Activated CD8-positive, alpha-beta memory T cell treated with anti-CD3 and anti-CD28 coated beads for 4 hours (primary cell): Measurements from ENCODE around the gene PGA5.
"Not testable (repeated sequence)": the region's sequence is repeated elsewhere in the genome, so short reads cannot be mapped to it uniquely, and the experiment has no call there.

Experiments used
- DNase-seq, 2 donors: peaks; one replicate each; pipeline ENCODE4 v3.0.0-alpha.2; 2020; ENCODE audit warnings: low read depth in 2 of 2

Gene PGA5

GRCh38 chr11:61240875-61241274, at the start of gene PGA5:
PGA5 (plus strand) TSS chr11:61241175; CDS start chr11:61241227, 52 bp downstream.
- DNase-seq: not testable (repeated sequence)

GRCh38 chr11:61193596-61193995, 47.4 kb upstream of the PGA5 start:
- no peak for DNase-seq

DNA sequence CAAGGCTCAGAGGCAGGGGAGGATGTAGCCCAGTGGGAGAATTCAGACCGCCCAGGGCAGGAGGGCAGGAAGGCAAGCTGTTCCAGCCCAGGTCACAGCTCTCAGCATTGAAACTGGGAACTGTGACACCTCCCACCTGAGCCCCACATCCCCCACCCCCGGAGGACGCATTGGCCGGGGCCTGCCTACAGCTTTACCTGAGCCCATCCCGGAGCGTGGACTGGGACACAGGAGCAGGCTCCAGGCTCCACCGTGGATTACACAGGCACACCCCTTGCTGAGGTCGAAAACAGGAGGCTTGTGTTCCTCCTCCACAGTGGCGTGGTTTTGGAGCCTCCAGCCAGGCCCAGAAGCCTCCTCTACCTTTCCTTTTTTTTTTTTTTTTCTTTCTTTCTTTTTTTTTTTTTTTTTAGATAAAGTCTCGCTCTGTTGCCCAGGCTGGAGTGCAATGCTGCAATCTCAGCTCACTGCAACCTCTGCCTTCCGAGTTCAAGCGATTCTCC, 46.8 kb upstream of the PGA5 start:
- DNase-seq: no peak

DNA sequence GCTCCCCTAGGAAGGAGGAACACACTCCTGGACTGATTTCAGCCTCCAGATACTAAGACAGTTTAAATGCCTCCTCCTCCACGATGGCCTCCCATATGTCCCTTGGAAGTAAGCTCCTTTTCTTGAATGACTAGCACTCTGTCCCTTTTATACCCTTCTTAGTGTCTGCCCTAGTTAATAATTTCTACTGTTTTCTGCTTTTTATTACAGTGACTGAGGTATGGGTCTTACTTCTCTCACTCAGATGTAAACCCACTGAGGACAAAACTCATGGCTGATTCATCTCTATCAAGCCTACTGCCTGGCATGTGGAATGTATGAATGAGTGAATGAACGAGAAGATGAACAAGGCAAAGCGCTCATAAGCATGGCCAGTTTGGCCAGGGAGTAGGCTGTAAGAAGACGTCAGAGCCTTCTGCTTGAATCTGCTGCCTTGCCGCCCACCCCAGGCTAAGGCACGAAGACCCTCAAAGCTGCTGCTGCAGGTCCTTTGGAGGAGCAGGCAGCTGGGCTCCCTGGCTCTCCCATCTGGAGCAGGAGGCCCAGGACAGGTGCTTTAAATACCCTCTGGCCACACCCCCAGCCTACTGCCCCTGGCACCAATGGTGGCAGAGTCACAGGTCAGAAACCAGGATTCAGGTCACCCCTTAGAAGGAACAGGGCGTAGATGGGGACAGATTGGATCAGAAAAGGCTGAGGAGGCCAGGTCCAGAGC, 45.8 kb upstream of the PGA5 start:
- DNase-seq: no peak

GRCh38 chr11:61195719-61196118, 45.3 kb upstream of the PGA5 start:
- DNase-seq: no peak

- no peak for DNase-seq
These were observed 42.6 kb upstream of the PGA5 start for GRCh38 chr11:61198361-61198760.

GRCh38 chr11:61198948-61199523, 41.9 kb upstream of the PGA5 start:
- no peak for DNase-seq

GRCh38 chr11:61201476-61201875, 39.5 kb upstream of the PGA5 start:
- DNase-seq: no peak

- DNase-seq: not testable (repeated sequence)
These were observed 37.8 kb upstream of the PGA5 start, which contains the start of gene PGA3 for GRCh38 chr11:61202950-61203746. PGA3 (plus strand) TSS chr11:61203515; CDS start chr11:61203565, 50 bp downstream.

GRCh38 chr11:61203873-61204272, 37.1 kb upstream of the PGA5 start:
- DNase-seq: not testable (repeated sequence)

- DNase-seq: not testable (repeated sequence)
These were observed 36.4 kb upstream of the PGA5 start for GRCh38 chr11:61204502-61205059.

GRCh38 chr11:61207636-61208310, 33.2 kb upstream of the PGA5 start:
- DNase-seq: not testable (repeated sequence)

DNA sequence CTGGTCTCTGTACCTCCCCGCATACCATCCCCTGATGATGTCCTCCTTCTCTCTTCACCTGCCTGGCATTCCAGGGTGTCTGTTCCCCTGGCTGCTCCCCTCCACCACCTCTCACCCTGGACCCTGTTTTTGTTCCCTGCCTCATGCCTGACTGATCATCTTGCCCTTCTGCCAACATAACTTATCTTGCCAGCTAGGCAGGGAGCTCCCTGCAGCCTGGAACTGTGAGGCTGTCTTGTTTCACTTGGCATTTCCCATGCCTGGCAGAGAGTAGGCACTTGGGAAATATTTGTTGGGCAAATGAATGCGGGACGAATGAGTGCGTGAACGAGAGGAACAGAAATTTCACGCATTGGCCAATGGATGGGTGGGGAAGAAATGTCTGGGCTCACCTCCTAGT, 30.3 kb upstream of the PGA5 start:
- DNase-seq: not testable (repeated sequence)

GRCh38 chr11:61211327-61211952, 29.5 kb upstream of the PGA5 start:
- not testable (repeated sequence) for DNase-seq

GRCh38 chr11:61212202-61212601, 28.8 kb upstream of the PGA5 start:
- DNase-seq: not testable (repeated sequence)

DNA sequence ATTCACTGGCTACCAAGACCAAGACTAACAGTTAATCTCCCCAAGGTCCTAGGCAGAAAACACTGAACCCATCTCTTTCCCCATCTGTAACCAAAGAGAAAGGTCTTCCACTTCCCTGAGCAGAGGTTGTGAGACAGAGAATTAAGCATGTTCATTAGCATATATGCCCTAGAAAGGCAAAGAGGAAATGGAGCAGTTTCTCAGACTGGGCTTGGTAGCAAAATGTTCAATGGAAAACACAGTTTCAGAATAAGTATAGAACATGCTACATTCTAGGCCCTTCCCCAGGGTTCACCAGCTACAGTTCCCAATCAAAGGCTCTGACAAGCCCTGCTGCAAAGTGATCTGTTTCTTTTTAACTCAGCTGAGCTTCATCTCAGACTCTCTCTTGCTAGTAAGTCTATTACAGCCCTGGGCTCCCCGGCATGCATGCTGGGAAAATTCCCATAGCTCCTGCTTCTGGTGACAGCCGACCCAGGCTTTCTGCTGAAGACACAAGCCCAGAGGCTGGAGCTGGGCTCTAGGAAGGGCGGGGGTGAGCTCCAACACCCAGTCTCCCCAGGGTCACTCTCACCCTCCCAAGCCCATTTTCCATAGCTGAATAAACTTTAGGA, 27.2 kb upstream of the PGA5 start:
- not testable (repeated sequence) for DNase-seq

DNA sequence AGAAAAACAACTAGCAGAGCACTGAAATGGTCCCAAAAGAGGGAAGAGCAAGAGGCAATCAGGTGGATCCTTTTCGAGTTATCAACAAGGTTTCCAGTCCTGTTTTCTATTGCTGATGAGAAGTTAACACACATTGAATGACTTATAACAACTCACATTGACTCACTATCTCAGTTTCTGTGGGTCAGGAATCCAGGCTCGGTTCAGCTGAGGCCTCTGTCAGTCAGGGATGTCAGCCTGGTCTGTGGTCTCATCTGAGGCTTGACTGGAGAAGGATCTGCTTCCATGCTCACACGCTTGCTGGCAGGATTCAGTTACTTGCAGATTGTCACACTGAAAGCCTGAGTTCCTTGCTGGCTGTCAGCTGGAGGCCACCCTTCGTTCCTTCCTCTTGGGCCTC, 22.7 kb upstream of the PGA5 start:
- not testable (repeated sequence) for DNase-seq

DNA sequence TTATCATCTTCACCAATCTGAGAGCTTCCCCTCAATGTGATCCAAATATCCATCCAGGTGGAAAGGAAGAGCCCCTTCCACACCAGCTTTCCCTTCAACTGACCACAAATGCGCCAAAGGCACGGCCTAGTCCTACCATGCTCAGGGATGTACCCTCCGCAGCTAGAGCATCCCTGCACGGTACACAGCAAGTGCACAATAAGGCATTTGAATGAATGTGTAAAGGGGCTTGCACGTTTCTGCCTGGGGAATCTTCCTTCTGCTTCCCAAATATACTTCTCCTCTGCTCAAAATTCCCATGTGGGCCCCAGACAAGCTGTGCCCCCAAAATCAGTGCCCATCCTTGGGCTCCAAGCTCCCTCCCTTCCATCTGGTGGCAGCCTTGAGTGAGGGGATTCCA, 22.0 kb upstream of the PGA5 start:
- DNase-seq: not testable (repeated sequence)

DNA sequence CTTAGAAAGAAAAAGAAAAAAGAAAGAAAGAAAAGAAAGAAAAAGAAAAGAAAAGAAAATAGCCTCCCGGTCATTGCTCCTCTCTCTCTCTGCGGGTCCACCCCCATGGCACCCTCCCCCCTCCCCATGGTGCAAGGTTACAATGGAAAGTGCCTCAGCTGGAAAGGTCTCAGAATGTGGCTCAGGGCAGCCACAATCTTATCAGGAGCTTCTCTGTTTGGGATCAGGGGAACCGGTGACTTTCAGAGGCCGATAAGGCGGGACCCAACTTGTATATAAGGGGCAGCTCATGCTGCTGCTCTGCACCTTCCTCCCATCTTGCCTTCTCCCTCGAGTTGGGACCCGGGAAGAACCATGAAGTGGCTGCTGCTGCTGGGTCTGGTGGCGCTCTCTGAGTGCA, 18.9 kb upstream of the PGA5 start, which contains the start of gene PGA4:
Gene PGA4 (plus strand): TSS at position 301 of the 400 bp plus-strand sequence. CDS start 54 bp downstream, at position 355.
- DNase-seq: not testable (repeated sequence)

DNA sequence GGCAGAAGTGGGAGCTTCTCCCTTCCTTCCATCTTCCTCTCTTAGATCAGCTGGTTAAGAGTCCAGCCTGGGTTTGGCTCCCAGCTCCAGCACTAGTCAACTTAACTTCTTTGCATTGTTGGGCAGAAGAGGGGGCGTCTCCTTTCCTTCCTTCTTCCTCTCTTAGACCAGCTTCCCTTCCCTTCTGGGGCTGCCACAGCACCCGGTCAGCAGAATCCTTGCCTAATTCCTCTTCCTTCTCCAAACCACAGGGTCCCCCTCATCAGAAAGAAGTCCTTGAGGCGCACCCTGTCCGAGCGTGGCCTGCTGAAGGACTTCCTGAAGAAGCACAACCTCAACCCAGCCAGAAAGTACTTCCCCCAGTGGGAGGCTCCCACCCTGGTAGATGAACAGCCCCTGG, 18.3 kb upstream of the PGA5 start:
- not testable (repeated sequence) for DNase-seq
